H54 (cell line): ENCODE results near the gene DIP2C.

Source experiments
- DNase-seq: peaks from one replicate; pipeline ENCODE4 v3.0.0; 2011; ENCODE audit warnings: low spot score, mixed read lengths; ENCODE audit not compliant: insufficient read length
- FAIRE-seq: peaks from 3 replicates; lab custom pipeline; 2011; peaks lifted over from hg19 to GRCh38; lab: Jason Lieb, UNC
- POLR2A ChIP-seq: IDR thresholded peaks from 2 replicates; pipeline ENCODE4 v1.6.1; 2011; ENCODE audit warnings: low read depth, mild to moderate bottlenecking, low read length

The DIP2C gene

GRCh38 chr10:494149-494542 is 195.3 kb downstream of the DIP2C start:
- no peak for TF ChIP-seq POLR2A
- DNase-seq, result no peak
- FAIRE-seq, result no peak

GRCh38 chr10:493391-494148 is 195.9 kb downstream of the DIP2C start:
- FAIRE-seq (no peak), DNase-seq (no peak)
- TF ChIP-seq POLR2A, result no peak

DNA sequence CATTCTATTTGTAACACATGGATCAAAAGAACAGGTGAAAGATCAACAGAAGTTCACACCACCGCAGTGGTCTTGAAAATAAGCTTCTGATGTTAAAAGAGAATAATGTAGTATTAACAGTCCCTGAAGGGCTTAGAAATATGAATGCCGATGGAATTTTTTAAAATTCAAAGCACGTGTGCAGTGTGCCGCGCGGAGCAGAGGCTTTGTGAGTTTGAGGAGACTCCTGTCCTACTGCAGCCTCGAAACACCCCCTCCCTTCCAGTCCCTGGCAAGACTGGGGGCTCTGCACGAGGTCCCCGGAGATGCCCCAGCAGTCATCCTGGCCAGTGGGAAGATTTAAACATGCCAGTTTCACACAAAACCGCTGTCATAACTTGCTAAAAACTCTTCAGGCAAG is 196.6 kb downstream of the DIP2C start:
- TF ChIP-seq POLR2A, result no peak
- no peak for FAIRE-seq
- no peak for DNase-seq

- no peak for FAIRE-seq
- no peak for DNase-seq
Measured at GRCh38 chr10:491667-492424, 197.6 kb downstream of the DIP2C start.

GRCh38 chr10:490891-491571 is 198.4 kb downstream of the DIP2C start:
- no peak for FAIRE-seq
- TF ChIP-seq POLR2A, result no peak
- no peak for DNase-seq

More at GRCh38 chr10:491667-492424, 197.6 kb downstream of the DIP2C start:
- TF ChIP-seq POLR2A, result no peak

GRCh38 chr10:490256-490655 is 199.2 kb downstream of the DIP2C start:
- FAIRE-seq, result no peak
- TF ChIP-seq POLR2A, result no peak
- DNase-seq, result no peak

GRCh38 chr10:489330-489729 is 200.1 kb downstream of the DIP2C start:
- no peak for DNase-seq
- FAIRE-seq, result no peak
- TF ChIP-seq POLR2A, result no peak

GRCh38 chr10:488933-489215 is 200.6 kb downstream of the DIP2C start:
- FAIRE-seq, result no peak
- TF ChIP-seq POLR2A, result no peak

DNA sequence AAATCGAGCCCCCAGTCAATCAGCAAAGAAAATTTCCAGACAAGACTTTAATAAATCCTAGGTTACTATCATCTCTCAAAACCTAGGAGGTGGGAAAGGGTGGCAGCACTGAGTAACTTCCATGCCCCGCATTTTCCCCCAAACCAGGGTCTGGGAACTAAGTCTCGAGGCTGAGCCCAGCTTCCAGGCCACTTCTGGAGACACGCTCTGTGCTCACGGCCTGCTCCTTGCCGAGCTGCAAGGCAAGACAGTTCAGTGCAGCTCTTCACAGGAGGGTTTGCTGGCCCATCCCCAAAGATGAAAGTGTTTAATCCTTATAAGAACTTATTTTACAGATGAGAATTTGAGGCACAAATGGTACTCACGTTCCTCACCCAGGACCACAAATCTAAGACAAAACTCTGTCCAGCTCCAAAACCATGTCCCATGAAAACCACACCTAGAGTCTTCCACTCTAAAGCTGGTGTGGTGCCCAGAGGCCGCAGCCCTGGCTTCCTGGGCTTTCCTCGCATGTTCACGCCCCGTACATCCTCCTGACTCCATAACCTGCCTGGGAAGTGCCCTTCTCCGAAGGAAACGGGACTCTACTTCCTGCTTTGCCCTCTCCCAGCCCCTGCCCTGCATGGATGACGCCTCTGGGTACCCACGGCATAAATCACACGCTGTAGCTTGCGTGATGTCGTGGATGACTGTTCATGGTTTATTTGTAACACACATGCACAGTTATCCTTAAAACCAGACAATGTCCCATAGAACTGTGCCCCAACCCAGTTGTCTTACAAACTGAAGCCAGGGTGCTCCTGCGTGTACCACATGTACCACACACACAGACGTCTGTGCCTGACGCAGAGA is 201.2 kb downstream of the DIP2C start:
- no peak for TF ChIP-seq POLR2A
- DNase-seq (no peak), FAIRE-seq (no peak)

More at GRCh38 chr10:488933-489215, 200.6 kb downstream of the DIP2C start:
- DNase-seq, result no peak

DNA sequence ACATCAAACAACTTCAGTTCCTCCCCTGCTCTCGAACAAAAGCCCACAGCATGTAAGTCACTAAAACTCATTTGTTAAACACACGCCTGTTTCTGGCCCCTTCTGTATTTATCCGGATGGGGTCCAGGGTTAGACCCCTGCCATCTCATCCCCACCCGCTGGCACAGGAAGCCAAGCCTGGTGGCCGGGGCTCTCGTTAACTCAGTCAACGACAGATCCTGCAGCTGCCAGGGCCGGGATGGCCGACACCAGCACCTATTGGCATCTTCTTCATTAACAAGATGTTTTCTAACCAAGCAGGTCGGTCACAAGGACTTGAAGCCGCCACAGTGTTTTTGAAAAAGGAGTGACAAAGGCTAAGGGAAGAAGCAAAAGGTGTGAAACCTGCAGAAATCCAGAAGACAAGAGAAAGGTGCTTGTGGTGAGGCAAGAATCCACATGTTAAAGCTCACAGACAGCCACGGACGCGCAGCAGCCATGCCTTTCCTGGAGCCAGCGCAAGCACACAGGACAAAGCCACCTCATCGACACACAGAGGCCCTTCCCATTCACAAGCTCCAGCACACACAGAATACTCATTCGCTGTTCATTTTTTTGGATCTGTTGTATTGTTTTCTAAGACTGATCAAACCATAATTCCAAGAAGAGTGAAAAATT is 202.7 kb downstream of the DIP2C start:
- no peak for TF ChIP-seq POLR2A
- FAIRE-seq, result no peak
- DNase-seq, result no peak

- no peak for TF ChIP-seq POLR2A
- FAIRE-seq (no peak), DNase-seq (no peak)
Measured at GRCh38 chr10:486206-486605, 203.3 kb downstream of the DIP2C start.

GRCh38 chr10:485776-486175 is 203.7 kb downstream of the DIP2C start:
- TF ChIP-seq POLR2A, result no peak
- FAIRE-seq (no peak), DNase-seq (no peak)
